Measurements from ENCODE around the gene NECTIN1. TPM values are rescaled to one million over a fixed set of nuclear protein-coding genes. Genes with fewer than 3 reads are reported as not detected.

Gene NECTIN1
- total RNA-seq, 1 experiment from 2014 or later: 23.8 TPM

DNA sequence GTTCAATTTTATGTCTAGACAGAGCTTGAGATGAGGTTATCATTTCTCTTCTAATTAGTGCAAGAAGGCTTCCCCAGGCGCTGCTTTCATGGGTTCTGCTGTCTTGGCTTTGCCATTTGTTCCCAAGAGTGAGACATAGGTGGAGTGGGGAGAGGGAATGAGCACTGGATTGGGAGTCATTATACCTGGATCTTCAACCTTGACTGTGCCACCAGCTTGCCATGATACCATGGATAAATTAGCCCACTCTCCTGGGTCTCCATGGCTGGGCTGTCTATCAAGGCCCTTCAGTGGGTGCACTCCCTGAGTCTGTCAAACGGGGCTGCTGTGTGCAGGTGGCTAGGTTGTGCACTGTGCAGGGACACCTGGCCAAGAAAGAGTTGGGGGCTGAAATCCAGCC lies 15.6 kb upstream of the NECTIN1 start:
- no TSS peak for BruUV-seq (replicated peaks)
- no peaks in the 10 kb centered on the region for H3K27me3 ChIP-seq (ENCODE audit: insufficient read depth, low read length)

More for the DNA sequence above, 15.6 kb upstream of the NECTIN1 start:
- ChIA-PET POLR2A (no interaction called here), CTCF (no interaction called here), RAD21 (ENCODE audit: low non-redundant PET in 1 of 2, low total read pairs in 2 of 2, uncharacterized antibody in 2 of 2, unreplicated experiment in 2 of 2) (no interaction called here)
- Histone ChIP-seq H4K20me1 (ENCODE audit: insufficient read depth) (no peaks in the 10 kb centered on the region), H3K36me3 (ENCODE audit: control insufficient read depth in 1 of 2, insufficient read depth in 2 of 2, low read length in 2 of 2) (no peaks in the 10 kb centered on the region), H3K79me2 (ENCODE audit: insufficient read depth, low read length) (no peaks in the 10 kb centered on the region), H3K9me2 (ENCODE audit: insufficient read depth) (no peaks in the 10 kb centered on the region), H3K4me1 (ENCODE audit: control insufficient read depth in 1 of 2, insufficient read depth in 2 of 2, low read length in 2 of 2) (peaks cover 0 to 11% of the 10 kb centered on the region in 2 experiments; a peak in 2 of 4 replicates), H3K9ac (ENCODE audit: low read length) (no peak overlapping the region), H3K4me2 (ENCODE audit: low read length) (no peak overlapping the region), H3K4me3 (replicated peaks in 1 of 2; ENCODE audit: low read depth in 1 of 2, low read length in 2 of 2) (no peak overlapping the region), H3K27ac (ENCODE audit: low read depth, low read length) (no peak overlapping the region), H2AFZ (ENCODE audit: low read depth, low read length, poor library complexity, severe bottlenecking) (no peak overlapping the region), H3K9me3 (ENCODE audit: control insufficient read depth in 1 of 2, insufficient read depth in 1 of 2, low read depth in 1 of 2, low read length in 2 of 2) (no peaks in the 10 kb centered on the region)
- no peak for TF ChIP-seq YY1 (IDR thresholded peaks at IDR 0.05; ENCODE audit: extremely low read depth, insufficient replicate concordance, low read depth, low read length)
- no peak for TF ChIP-seq SP1 (IDR thresholded peaks at IDR 0.05; ENCODE audit: low read depth)
- no peak for TF ChIP-seq ZNF274 (IDR thresholded peaks at IDR 0.05; ENCODE audit: low read depth, low read length)
- no peak for TF ChIP-seq EGR1 (IDR thresholded peaks at IDR 0.05; ENCODE audit: low read depth)
- TF ChIP-seq, protein P1, sequence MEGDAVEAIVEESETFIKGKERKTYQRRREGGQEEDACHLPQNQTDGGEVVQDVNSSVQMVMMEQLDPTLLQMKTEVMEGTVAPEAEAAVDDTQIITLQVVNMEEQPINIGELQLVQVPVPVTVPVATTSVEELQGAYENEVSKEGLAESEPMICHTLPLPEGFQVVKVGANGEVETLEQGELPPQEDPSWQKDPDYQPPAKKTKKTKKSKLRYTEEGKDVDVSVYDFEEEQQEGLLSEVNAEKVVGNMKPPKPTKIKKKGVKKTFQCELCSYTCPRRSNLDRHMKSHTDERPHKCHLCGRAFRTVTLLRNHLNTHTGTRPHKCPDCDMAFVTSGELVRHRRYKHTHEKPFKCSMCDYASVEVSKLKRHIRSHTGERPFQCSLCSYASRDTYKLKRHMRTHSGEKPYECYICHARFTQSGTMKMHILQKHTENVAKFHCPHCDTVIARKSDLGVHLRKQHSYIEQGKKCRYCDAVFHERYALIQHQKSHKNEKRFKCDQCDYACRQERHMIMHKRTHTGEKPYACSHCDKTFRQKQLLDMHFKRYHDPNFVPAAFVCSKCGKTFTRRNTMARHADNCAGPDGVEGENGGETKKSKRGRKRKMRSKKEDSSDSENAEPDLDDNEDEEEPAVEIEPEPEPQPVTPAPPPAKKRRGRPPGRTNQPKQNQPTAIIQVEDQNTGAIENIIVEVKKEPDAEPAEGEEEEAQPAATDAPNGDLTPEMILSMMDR (IDR thresholded peaks at IDR 0.05 in 2 of 3, conservative IDR thresholded peaks at IDR 0.05 in 1 of 3; ENCODE audit: borderline replicate concordance in 1 of 3, insufficient read depth in 1 of 3, low read depth in 2 of 3, low read length in 2 of 3): no peak
- no peak for TF ChIP-seq EZH2phosphoT487 (IDR thresholded peaks at IDR 0.05; ENCODE audit: borderline replicate concordance)
- TF ChIP-seq SRF (IDR thresholded peaks at IDR 0.05; ENCODE audit: low read depth): no peak
- no peak for TF ChIP-seq POLR2A (IDR thresholded peaks at IDR 0.05; ENCODE audit: borderline replicate concordance, extremely low read depth, insufficient read depth, insufficient read length)
- TF ChIP-seq POLR2AphosphoS5 (IDR thresholded peaks at IDR 0.05; ENCODE audit: low read depth, low read length): no peak
- TF ChIP-seq TCF7L2 (IDR thresholded peaks at IDR 0.05; ENCODE audit: borderline replicate concordance, extremely low read depth, insufficient read depth, insufficient read length): no peak
- no peak for TF ChIP-seq FOSL1 (IDR thresholded peaks at IDR 0.05; ENCODE audit: low read depth)
- no peak for TF ChIP-seq RAD21 (IDR thresholded peaks at IDR 0.05; ENCODE audit: low read depth)
- TF ChIP-seq, protein P2, sequence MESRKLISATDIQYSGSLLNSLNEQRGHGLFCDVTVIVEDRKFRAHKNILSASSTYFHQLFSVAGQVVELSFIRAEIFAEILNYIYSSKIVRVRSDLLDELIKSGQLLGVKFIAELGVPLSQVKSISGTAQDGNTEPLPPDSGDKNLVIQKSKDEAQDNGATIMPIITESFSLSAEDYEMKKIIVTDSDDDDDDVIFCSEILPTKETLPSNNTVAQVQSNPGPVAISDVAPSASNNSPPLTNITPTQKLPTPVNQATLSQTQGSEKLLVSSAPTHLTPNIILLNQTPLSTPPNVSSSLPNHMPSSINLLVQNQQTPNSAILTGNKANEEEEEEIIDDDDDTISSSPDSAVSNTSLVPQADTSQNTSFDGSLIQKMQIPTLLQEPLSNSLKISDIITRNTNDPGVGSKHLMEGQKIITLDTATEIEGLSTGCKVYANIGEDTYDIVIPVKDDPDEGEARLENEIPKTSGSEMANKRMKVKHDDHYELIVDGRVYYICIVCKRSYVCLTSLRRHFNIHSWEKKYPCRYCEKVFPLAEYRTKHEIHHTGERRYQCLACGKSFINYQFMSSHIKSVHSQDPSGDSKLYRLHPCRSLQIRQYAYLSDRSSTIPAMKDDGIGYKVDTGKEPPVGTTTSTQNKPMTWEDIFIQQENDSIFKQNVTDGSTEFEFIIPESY (IDR thresholded peaks at IDR 0.05; ENCODE audit: extremely low read depth, insufficient replicate concordance, low read length): no peak
- TF ChIP-seq CBX3 (IDR thresholded peaks at IDR 0.05; ENCODE audit: low read depth): no peak
- TF ChIP-seq ZFX (IDR thresholded peaks at IDR 0.05): no peak
- TF ChIP-seq REST (IDR thresholded peaks at IDR 0.05; ENCODE audit: low read depth): no peak
- no peak for TF ChIP-seq ELF1 (IDR thresholded peaks at IDR 0.05; ENCODE audit: borderline replicate concordance, low read depth)
- no peak for TF ChIP-seq ATF3 (IDR thresholded peaks at IDR 0.05)
- intact Hi-C loops (cut with micrococcal nuclease): no loop called here
- ATAC-seq (no peak), DNase-seq (ENCODE audit: low read depth, low spot score) (no peak)

All from HCT116 (cell line).